Transverse colon (tissue), 3 donors: ENCODE measurements around the gene ANKZF1.

Source experiments
- POLR2A ChIP-seq: fragments of 450-650 bp; IDR thresholded peaks from one replicate; pipeline ENCODE4 v1.6.1; 2016; ENCODE audit warnings: antibody characterized with exemption, mild to moderate bottlenecking, moderate library complexity
- TF ChIP-seq, protein P1 (sequence below), 5 experiments: fragments of 200-600 bp in 3 of 5; fragments of 450-650 bp in 2 of 5; sonication (generic) in 3 of 5; IDR thresholded peaks; 1 replicate in 2 of 5; 2 replicates in 3 of 5; pipeline ENCODE4 v1.5.1; 2016 to 2017; ENCODE audit warnings: antibody characterized with exemption in 5 of 5, inconsistent platforms in 3 of 5, mild to moderate bottlenecking in 2 of 5, moderate library complexity in 1 of 5

DNA sequence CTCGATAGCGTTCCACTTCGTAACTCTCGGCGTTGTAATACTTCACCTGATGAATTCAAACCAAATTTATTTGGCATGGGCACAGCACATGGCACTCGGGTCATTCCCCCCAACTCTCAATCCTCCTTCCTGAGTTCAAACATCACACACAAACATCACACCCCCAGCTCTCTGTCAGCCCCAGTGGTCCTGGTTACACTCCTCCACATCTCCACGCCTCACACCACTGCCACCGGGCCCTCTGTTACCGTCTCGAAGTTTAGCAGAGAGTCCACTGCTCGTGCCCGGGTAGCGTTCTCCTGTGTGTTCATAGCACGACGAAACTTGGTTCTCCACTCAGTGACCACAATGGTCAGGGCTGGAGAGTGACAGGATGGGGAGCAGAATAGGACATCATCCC is 15.5 kb upstream of the ANKZF1 start:
- TF ChIP-seq, protein P1, sequence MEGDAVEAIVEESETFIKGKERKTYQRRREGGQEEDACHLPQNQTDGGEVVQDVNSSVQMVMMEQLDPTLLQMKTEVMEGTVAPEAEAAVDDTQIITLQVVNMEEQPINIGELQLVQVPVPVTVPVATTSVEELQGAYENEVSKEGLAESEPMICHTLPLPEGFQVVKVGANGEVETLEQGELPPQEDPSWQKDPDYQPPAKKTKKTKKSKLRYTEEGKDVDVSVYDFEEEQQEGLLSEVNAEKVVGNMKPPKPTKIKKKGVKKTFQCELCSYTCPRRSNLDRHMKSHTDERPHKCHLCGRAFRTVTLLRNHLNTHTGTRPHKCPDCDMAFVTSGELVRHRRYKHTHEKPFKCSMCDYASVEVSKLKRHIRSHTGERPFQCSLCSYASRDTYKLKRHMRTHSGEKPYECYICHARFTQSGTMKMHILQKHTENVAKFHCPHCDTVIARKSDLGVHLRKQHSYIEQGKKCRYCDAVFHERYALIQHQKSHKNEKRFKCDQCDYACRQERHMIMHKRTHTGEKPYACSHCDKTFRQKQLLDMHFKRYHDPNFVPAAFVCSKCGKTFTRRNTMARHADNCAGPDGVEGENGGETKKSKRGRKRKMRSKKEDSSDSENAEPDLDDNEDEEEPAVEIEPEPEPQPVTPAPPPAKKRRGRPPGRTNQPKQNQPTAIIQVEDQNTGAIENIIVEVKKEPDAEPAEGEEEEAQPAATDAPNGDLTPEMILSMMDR (IDR thresholded peaks at IDR 0.05) = no peak
- TF ChIP-seq POLR2A = no peak
